Measurements from ENCODE around the gene SFTA2. TPM values are rescaled to one million over a fixed set of nuclear protein-coding genes. Genes with fewer than 3 reads are reported as not detected.
"Not testable (repeated sequence)": the region's sequence is repeated elsewhere in the genome, so short reads cannot be mapped to it uniquely, and the experiment has no call there.

Gene SFTA2
- total RNA-seq, 1 experiment from 2014 or later, result not detected

- DNase-seq (ENCODE audit: extremely low read depth, low read depth), result no peak
Observed at GRCh38 chr6:30944051-30944450, 12.1 kb upstream of the SFTA2 start.

- peak; percentile 91 for DNase-seq (ENCODE audit: extremely low read depth, low read depth)
Observed at GRCh38 chr6:30942338-30943060, 10.5 kb upstream of the SFTA2 start.

GRCh38 chr6:30940361-30940986 is 8.5 kb upstream of the SFTA2 start, which contains the start of gene MUCL3:
MUCL3 (plus strand) TSS chr6:30940973; CDS start chr6:30941000, 27 bp downstream.
- no peak for DNase-seq (ENCODE audit: extremely low read depth, low read depth)

- no peak for DNase-seq (ENCODE audit: extremely low read depth, low read depth)
Observed at GRCh38 chr6:30939473-30939872, 7.5 kb upstream of the SFTA2 start.

- no peak for DNase-seq (ENCODE audit: extremely low read depth, low read depth)
Observed at GRCh38 chr6:30938730-30939129, 6.8 kb upstream of the SFTA2 start.

GRCh38 chr6:30937265-30937664 is 5.3 kb upstream of the SFTA2 start:
- no peak for DNase-seq (ENCODE audit: extremely low read depth, low read depth)

GRCh38 chr6:30935018-30935417 is 3.0 kb upstream of the SFTA2 start:
- no peak for DNase-seq (ENCODE audit: extremely low read depth, low read depth)

- no peak for DNase-seq (ENCODE audit: extremely low read depth, low read depth)
Observed at GRCh38 chr6:30932665-30933365, 845 bp upstream of the SFTA2 start.

GRCh38 chr6:30931272-30931671 is 698 bp downstream of the SFTA2 start:
- no peak for DNase-seq (ENCODE audit: extremely low read depth, low read depth)

- DNase-seq (ENCODE audit: extremely low read depth, low read depth), result no peak
Observed at GRCh38 chr6:30930506-30930905, 1.5 kb downstream of the SFTA2 start.

GRCh38 chr6:30928677-30929076 is 3.3 kb downstream of the SFTA2 start:
- DNase-seq (ENCODE audit: extremely low read depth, low read depth), result no peak

GRCh38 chr6:30927080-30927479 is 4.9 kb downstream of the SFTA2 start:
- DNase-seq (ENCODE audit: extremely low read depth, low read depth), result not testable (repeated sequence)

- no peak for DNase-seq (ENCODE audit: extremely low read depth, low read depth)
Observed at GRCh38 chr6:30926644-30927043, 5.3 kb downstream of the SFTA2 start.

GRCh38 chr6:30924040-30924627 is 7.8 kb downstream of the SFTA2 start:
- DNase-seq (ENCODE audit: extremely low read depth, low read depth), result not testable (repeated sequence)

- DNase-seq (ENCODE audit: extremely low read depth, low read depth), result no peak
Observed at GRCh38 chr6:30922447-30922852, 9.5 kb downstream of the SFTA2 start.

- no peak for DNase-seq (ENCODE audit: extremely low read depth, low read depth)
Observed at GRCh38 chr6:30918670-30919069, 13.3 kb downstream of the SFTA2 start.

- DNase-seq (ENCODE audit: extremely low read depth, low read depth), result no peak
Observed at GRCh38 chr6:30917487-30917886, 14.5 kb downstream of the SFTA2 start.

- no peak for DNase-seq (ENCODE audit: extremely low read depth, low read depth)
Observed at GRCh38 chr6:30917041-30917440, 14.9 kb downstream of the SFTA2 start.

- DNase-seq (ENCODE audit: extremely low read depth, low read depth), result peak; percentile 66
Observed at GRCh38 chr6:30915591-30915946, 16.4 kb downstream of the SFTA2 start.

- no peak for DNase-seq (ENCODE audit: extremely low read depth, low read depth)
Observed at GRCh38 chr6:30914854-30915590, 16.9 kb downstream of the SFTA2 start.
